Measurements from ENCODE around the gene MEAF6.
"Not testable (repeated sequence)": the region's sequence is repeated elsewhere in the genome, so short reads cannot be mapped to it uniquely, and the experiment has no call there.

Gene MEAF6

DNA sequence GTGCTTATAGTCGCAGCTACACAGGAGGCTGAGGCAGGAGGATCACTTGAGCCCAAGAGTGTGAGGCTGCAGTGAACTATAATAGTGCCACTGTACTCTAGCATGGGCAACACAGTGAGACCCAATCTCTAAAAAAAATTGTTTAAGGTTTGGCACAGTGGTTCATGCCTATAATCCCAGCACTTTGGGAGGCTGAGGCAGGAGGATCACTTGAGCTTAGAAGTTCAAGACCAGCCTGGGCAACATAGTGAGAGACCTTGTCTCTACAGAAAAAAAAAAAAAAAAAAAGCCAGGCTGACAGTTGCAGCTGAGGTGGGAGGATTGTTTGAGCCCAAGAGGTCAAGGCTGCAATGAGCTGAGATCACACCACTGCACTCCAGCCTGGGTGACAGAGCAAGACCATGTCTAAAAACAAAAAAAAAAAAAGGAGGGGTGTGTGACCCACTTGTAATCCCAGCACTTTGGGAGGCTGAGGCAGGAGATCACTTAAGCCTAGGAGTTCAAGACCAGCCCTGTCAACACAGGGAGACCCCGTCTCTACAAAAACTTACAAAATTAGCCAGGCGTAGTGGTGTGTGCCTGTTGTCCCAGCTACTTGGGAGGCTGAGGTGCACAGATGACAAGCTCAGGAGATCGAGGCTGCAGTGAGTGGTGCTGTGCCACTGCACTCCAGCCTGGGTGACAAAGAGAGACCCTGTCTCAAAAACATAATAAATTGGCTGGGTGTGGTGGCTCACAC is 18.0 kb upstream of the MEAF6 start:
- not testable (repeated sequence) for DNase-seq (ENCODE audit: low spot score)

DNA sequence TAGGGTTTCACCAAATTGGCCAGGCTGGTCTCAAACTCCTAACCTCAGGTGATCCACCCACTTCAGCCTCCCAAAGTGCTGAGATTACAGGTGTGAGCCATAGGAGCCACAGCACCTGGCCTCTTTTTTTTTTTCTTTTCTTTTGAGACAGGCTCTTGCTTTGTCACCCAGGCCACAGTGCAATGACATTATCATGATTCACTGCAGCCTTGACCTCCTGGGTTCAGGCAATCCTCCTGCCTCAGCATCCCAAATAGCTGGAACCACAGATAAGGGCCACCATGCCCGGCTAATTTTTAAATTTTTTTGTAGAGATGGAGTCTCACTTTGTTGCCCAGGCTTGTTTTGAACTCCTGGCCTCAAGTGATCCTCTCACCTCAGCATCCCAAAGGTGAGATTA is 15.3 kb upstream of the MEAF6 start:
- not testable (repeated sequence) for DNase-seq (ENCODE audit: low spot score)

DNA sequence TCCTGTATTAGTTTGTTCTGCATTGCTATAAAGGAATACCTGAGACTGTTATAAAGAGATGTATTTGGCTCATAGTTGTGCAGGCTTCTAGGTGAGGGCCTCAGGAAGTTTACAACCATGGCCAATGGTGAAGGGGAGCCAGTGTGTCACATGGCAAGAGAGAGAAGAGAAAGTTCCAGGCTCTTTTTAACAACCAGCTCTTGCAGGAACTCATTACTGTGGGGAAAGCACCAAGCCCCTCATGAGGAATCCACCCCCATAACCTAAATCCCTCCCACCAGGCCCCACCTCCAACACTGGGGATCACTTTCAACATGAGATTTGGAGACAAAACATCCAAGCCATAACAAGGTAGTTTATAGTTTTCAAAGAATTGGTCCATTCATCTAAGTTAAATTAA is 5.0 kb upstream of the MEAF6 start:
- DNase-seq (ENCODE audit: low spot score) = no peak

DNA sequence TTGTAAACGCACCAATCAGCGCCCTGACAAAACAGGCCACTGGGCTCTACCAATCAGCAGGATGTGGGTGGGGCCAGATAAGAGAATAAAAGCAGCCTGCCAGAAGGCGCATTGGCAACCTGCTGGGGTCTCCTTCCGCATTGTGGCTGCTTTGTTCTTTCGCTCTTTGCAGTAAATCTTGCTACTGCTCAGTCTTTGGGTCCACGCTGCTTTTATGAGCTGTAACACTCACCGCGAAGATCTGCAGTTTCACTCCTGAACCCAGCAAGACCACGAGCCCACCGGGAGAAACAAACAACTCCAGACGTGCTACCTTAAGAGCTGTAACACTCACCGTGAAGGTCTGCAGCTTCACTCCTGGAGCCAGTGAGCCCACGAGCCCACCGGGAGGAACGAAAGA is 4.4 kb upstream of the MEAF6 start:
- DNase-seq (ENCODE audit: low spot score) = not testable (repeated sequence)

DNA sequence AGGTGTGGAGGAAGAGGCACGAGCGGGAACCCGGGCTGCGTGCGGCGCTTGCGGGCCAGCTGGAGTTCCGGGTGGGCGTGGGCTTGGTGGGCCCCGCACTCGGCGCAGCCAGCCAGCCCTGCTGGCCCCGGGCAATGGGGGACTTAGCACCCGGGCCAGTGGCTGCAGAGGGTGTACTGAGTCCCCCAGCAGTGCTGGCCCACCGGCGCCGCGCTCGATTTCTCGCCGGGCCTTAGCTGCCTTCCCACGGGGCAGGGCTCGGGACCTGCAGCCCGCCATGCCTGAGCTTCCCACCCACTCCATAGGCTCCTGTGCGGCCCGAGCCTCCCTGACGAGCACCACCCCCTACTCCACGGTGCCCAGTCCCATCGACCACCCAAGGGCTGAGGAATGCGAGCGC is 3.7 kb upstream of the MEAF6 start:
- not testable (repeated sequence) for DNase-seq (ENCODE audit: low spot score)

DNA sequence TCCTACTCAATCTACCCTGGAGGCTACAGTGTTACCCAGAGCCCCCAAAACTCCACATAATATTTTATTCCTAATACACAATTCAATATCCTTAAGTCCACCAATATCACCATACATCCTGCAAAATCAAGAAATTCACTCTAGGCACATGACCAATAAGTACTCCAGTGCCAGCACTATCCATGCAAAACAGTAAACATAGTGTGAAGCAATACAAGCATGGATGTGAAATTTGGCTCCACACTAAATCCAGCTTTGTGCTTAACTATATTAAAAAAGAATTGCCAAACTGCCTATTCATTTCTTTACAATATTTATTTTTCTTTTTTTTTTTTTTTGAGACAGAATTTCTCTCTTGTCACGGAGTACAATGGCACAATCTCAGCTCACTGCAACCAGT is 3.0 kb upstream of the MEAF6 start:
- no peak for DNase-seq (ENCODE audit: low spot score)

DNA sequence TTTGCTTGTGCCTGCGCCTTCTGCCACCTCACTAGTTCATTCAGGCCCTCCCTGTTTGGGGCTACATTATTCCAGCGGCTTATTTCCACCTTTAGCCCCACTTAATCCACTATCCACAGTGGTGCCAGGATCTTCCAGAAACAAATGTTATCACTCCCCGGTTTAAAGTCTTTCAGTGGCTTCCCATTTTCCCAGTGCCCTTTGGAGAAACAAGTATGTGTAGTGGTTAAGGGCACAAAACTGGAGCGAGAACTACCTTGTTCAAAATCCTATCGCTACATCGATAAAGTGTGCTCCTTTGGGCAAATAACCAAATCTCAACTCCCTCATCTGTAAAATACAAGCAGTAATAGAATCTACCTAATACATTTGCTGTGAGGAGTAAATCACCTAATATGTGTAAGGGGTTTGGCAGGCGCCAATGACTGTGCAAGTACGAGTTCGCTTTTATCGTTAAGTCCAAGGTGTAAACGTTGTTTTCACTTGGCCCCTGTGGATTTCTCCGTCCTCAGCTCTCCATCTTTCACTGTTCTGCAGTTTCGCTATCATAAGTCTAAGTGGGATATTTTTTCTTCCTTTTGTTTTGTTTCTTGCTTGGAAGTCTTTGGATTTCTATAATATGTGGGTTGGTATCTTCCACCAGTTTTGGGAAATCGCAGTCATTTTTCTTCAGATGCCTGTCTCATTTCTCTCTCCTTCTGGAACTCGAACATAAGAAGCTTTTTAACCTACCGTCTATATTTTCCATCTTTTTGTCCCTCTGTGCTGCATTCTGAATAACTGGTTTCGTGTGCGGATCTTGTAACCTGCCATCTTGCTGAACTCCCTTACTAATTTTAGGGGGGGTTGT is 844 bp upstream of the MEAF6 start:
- DNase-seq (ENCODE audit: low spot score) = no peak

DNA sequence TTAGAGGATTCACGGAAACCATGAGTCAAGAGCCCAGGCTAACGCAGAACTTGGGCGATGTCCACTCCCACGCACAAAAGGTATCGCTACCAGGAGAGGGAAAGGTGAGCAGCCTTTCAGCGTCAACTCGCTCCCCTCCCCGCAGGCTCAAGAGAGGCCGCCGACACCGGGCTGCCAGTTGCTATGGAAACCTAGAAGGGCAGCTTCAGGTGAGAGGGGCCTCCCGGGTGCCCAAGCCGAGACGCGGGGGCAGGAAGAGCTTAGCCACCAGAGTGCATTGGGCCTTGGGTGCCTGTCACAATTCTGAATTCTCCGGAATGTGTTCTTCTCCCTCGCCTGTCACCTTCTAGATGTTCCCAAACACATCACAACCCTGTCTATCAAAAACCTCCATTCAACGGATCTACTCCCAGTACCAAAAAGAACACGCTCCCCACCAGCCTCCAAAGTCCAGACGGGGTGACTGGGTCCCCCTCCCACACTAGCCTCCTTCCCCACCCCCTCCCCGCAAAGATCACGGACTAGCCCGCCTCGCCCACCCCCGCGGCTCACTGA is 694 bp downstream of the MEAF6 start:
- DNase-seq (ENCODE audit: low spot score) = no peak

DNA sequence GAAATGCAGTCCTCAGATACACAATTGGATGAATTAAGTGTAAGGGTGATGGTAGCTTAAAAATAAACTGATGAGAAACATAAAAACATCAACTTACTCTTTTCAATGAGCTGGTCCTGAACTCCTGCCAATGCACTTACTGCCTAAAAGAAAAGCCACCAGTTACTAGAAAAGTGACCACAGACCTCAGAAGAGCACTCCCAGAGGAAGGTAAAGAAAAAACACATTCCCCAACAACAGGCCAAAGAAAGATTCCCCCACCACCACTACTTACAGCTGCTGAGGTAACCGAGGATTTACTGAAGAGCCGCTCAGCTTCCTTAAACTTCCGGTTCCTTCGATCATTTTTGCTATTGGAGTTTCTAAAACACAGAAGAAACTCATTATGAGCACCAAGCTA is 5.4 kb downstream of the MEAF6 start:
- DNase-seq (ENCODE audit: low spot score) = no peak

DNA sequence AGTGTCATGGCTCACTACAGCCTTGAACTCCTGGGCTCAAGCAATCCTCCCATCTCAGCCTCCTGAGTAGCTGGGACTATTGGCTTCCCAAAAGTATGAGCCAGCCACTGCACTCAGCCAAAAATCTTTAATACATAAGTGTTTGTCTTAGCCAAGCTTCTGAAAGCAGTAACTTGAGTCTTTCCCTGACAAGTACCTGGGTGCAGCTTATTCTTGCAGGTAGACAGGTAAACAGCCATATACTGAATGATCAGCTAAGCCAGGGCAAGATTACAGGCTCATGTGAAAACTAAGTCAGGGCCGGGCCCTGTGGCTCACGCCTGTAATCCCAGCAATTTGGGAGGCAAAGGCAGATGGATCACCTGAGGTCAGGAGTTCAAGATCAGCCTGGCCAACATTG is 7.8 kb downstream of the MEAF6 start:
- DNase-seq (ENCODE audit: low spot score) = no peak

DNA sequence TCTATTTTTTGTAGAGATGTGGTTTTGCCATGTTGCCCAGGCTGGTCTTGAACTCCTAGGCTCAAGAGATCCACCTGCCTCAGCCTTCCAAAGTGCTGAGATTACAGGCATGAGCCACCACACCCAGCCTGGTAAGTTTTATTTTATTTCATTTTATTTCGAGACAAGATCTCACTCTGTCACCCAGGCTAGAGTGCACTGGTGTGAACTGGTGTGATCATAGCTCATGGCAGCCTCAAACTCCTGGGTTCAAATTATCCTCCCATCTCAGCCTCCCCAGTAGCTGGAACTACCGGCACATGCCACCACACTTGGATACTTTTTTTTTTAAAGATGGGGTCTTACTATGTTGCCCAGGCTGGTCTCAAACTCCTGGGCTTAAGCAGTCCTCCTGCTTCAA is 11.8 kb downstream of the MEAF6 start:
- not testable (repeated sequence) for DNase-seq (ENCODE audit: low spot score)

DNA sequence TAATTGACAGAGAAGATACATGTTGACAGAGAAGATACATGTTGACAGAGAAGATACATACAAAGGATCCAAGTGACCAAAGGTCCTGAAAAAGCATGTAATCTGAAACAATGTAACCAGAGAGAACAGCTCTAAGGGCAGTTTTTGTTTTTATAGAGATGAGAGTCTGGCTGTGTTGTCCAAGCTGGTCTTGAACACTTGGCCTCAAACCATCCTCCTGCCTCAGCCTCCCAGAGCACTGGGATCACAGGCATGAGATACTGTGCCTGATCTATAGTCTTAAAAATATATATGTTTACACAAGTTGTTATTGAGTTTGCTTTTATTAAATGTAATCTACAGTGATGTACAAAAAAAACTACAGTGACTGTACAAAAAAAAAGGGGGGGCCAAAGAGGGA is 12.5 kb downstream of the MEAF6 start:
- DNase-seq (ENCODE audit: low spot score) = no peak

DNA sequence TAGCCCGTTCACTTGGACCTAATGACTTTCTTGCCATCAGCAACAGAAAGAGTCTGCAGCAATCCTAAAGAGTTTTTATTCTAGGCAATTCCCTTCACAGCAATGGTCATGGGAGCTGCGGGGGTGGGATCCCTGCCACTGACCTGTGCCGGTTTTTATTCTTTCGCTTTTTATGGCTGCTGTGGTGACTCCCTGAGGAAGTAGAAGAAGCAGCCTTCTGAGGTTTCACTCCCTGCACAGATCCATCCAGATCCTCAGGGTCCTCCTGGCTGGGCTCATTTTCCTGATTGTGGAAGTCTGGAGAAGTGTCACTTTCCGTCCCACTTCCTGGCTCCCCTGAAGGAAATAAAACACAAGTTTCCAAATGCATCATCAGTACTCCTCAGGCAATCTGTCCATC is 12.9 kb downstream of the MEAF6 start:
- no peak for DNase-seq (ENCODE audit: low spot score)

DNA sequence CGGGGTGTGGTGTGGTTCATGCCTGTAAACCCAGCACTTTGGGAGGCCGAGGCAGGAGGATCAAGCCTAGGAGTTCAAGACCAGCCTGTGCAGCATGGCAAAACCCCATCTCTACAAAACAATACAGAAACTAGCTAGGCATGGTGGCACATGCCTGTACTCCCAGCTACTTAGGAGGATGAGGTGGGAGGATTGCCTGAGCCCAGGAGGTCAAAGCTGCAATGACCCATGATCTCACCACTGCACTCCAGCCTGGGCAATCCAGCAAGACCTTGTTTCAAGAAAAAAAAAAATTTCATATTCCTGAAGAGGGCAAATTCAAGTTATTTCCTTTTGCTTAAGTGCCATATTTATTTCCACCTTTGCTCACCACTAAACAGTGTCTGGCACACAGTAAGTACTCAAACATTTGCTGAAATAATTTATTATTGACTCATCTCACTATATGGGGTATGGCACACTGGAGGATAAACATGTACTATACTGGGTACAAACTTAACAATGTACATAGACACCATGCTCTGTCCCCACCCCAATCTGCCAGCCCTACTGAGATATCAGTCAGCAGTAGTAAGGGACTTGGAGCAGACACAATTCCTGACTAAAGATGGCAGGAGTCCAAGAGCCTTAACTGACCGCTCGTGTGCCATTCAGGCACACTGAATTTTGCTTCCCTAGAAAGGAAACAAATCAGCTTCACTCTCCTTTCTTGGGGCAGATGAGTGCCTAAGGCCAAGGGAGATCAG is 15.5 kb downstream of the MEAF6 start:
- no peak for DNase-seq (ENCODE audit: low spot score)

DNA sequence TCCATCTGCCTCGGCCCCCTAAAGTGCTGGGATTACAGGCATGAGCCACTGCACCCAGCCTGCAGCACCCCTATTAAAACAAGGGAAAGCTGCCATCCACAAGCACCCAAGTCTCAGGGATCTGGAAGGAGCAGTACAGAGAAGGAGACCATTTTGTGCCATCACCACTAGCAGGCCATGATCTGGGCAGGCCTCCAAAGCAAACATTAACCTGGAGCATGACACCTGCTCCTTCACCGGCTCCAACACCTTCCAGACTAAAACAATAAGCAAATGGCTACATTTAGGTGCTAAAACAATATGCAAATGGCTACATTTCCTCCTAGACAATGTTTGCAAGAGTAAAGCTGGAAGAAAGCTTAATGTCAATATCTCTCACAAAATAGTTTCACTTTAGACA is 16.7 kb downstream of the MEAF6 start:
- no peak for DNase-seq (ENCODE audit: low spot score)

DNA sequence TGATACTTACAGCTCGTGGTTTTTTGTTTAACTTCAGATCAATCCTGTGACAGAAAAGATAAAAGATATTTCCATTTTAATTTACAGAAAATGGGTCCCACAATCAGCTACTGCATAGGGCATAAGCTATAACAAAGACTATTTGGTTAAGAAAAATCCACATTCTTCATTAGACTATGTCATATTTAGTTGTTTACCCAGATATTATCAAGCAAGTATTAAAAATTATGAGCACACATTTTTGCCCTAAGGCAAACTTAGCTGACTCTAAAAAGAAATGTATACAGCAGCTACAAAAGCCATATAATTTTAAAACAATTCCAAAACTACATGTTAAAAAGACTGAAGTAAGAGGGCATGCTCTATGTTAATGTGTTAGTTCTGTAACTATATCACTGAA is 18.7 kb downstream of the MEAF6 start:
- no peak for DNase-seq (ENCODE audit: low spot score)

DNA sequence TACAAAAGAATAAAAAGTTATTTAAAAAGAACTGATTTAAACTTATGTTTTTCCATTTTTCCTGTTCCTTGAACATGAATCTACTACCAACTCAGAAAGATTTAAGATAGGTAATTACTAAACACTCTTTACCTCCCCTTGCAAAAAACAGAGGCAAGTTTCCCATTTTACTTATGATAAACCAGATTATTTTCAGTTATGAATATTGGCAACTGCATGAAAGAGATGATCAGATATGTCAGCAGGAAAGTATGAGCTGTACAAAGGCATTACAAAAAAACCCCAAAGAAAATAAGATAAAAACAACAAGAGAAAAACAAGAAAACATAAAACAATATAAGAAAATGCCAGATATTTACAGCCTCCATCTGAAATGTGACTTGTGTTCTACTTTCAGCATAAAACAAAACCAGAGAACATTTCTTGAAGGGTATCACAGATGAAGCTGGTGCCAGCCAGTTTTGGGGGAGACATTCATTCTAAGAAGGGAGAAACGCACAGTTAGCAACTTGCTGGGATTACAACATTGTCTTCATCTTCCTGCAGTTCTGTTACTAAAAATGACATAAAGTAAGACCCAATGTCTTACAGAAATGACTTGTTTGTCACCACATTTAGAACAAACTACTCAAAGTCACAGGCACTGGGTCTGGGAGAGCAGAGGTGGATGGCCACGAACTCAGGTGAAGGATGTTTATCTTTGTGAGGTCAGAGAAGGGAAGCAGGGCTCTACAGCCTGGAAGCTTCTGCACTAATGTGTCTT is 21.0 kb downstream of the MEAF6 start:
- DNase-seq (ENCODE audit: low spot score) = no peak

DNA sequence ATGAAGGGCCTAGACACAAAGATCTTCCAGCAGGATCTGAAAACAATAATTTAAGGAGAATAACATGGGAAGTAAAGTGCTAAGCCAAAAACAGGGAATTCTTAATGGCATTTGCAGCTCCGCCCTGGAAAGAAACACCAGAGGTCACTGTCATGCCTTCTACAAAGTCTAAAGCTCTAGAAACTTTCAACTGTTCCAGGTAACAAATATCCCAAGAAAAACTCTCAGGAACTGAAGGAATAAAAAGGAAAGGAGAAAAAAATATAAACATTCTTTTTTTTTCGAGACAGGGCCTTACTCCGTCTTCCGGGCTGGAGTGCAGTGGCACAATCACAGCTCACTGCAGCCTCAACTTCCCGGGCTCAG is 27.0 kb downstream of the MEAF6 start:
- no peak for DNase-seq (ENCODE audit: low spot score)

DNA sequence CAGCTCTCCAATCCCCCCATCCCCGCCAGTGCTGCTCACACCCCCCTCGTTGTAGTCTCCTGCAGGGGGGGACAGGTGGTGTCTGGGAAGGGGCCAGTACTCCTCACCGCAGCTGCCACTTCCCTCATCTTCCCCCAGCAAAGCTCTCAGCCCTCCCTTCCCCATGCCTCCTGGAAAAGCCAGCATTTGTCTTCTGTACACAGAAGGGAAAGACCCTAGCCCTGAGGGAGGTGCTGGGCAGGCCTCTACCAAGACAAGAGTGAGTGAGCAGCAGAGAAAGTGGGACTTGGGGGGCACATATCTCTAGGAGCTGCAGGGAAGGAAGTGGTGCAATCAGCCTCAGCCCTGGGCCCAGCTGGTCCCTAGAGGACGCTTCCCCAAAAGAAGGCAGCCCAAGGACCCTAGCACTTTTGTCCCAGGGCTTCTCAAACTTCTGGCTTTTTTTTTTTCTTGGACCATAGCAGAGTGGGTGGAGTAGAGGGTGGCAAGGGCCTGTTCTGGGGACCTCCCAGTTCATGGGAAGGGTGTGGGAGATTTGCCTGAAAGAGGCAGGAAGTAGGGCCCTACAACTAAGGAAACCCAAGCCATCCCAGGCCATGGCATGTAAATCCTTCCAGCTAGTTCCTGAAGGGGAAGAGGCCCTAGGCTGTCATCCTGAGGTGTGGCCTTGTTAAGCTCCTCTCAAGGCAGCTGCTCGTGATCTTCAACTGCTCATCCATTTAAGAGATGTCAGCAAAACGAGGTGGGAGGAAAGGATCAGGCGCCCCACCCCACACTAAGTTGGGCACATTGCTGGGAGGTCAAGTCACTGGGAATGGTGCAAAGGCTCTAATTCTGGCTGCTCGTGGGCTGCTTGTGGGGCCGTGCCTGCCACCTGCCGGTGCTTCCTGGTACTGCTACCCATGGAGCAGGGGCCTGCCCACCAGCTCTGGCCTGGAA is 27.6 kb downstream of the MEAF6 start:
- peak; percentile 80 for DNase-seq (ENCODE audit: low spot score)

DNA sequence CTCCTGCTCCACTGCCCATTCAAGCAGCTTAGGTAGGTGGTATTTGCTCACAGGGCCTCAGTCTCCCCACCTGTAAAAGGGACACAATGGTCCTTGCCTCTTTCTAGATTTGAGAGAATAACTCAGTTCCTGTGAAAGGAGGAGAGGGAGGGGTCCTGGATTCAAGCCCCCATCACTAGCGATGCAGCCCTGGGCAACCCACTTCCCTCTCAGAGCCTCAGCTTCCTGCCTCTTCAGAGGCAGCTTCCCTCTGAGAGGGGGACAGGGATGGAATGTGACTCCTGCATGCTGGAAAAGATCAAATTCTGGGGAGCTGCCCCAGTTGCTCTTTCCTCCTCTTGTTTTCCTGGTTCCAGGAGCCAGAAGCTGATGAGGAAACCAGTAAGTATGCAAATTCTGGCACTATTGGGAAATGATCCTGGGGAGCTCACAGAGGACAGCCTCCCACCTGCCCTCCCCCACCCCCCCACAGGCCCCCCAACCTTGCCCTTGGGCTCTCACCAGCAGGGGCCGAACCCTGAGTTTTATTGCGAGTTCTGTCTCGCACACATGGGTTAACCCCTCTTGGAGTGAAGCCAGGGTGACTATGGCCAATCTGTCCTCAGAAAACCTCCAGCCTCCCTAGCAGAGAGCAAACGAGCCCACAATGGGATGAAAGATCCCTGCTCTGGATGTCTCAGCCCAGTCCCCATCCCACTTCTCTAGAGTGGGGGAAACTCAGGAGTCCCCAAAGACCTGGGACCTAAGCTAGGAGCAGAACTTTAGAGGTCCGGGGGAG is 28.5 kb downstream of the MEAF6 start:
- no peak for DNase-seq (ENCODE audit: low spot score)

Data from left forelimb (tissue), 1 donor.